Nucleus accumbens (tissue), 56 donors: ENCODE measurements around the gene RHEX.
"Not testable (repeated sequence)": the region's sequence is repeated elsewhere in the genome, so short reads cannot be mapped to it uniquely, and the experiment has no call there.

Experiments
- DNase-seq, 56 donors: peaks; one replicate each; lab custom pipeline; 2025; lab: John Stamatoyannopoulos, UW

Gene RHEX

GRCh38 chr1:206052919-206053610 lies at the start of gene RHEX:
RHEX (plus strand) TSS chr1:206053173; CDS start chr1:206097829, 44,656 bp downstream.
- not testable (repeated sequence) for DNase-seq

- no peak for DNase-seq
These were observed 48.8 kb upstream of the RHEX start for GRCh38 chr1:206003854-206004800.

- no peak for DNase-seq
These were observed 48.1 kb upstream of the RHEX start for GRCh38 chr1:206004826-206005225.

GRCh38 chr1:206005234-206005633 lies 47.7 kb upstream of the RHEX start:
- no peak for DNase-seq

- peak in 1 of 56 donors; percentile 2 for DNase-seq
These were observed 47.2 kb upstream of the RHEX start for GRCh38 chr1:206005778-206006180.

- no peak for DNase-seq
These were observed 46.0 kb upstream of the RHEX start for GRCh38 chr1:206006946-206007345.

- DNase-seq, result no peak
These were observed 42.9 kb upstream of the RHEX start for GRCh38 chr1:206010060-206010459.

- DNase-seq, result no peak
These were observed 41.9 kb upstream of the RHEX start for GRCh38 chr1:206011057-206011456.

- DNase-seq, result peak in 27 of 56 donors; percentile 6 to 59 (median 27)
These were observed 40.7 kb upstream of the RHEX start for GRCh38 chr1:206012086-206012859.

GRCh38 chr1:206013026-206013795 lies 39.8 kb upstream of the RHEX start:
- no peak for DNase-seq

GRCh38 chr1:206014601-206015000 lies 38.4 kb upstream of the RHEX start:
- DNase-seq, result no peak

GRCh38 chr1:206015071-206015470 lies 37.9 kb upstream of the RHEX start:
- no peak for DNase-seq

GRCh38 chr1:206020393-206021007 lies 32.5 kb upstream of the RHEX start:
- DNase-seq, result no peak

- no peak for DNase-seq
These were observed 31.9 kb upstream of the RHEX start for GRCh38 chr1:206021008-206021625.

- DNase-seq, result no peak
These were observed 31.2 kb upstream of the RHEX start for GRCh38 chr1:206021626-206022365.

GRCh38 chr1:206022766-206023165 lies 30.2 kb upstream of the RHEX start:
- no peak for DNase-seq

- DNase-seq, result no peak
These were observed 29.3 kb upstream of the RHEX start, which contains the start of gene CTSE for GRCh38 chr1:206023695-206024094. CTSE (minus strand) TSS chr1:206023895; CDS start chr1:206023791, 104 bp downstream.

GRCh38 chr1:206025283-206025820 lies 27.6 kb upstream of the RHEX start:
- DNase-seq, result no peak
